ENCODE results near the gene IL23R. TPM values are rescaled to one million over a fixed set of nuclear protein-coding genes. Genes with fewer than 3 reads are reported as not detected.

Gene IL23R
- polyA plus RNA-seq, 1 experiment = not detected

DNA sequence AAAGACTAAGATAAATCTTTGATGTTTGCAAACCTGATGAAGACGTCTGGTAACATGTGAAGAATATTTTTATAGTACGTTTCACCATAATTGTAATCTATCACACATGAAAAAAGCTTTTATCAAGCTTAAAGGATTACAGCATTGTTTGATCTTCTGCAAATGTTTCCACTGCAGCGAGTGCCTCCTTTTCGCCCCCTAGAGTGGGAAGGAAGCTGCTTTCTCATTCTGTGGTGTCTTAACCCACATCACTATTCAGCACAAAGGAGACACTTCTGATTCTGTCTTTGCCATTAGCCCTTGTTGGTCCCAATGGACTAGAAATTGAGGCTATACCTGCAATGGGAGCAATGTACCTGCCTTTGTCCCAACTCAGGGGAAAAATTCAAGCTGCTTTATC, 95.4 kb downstream of the IL23R start:
- ChIA-PET POLR2A (no interaction called here), CTCF (no interaction called here)
- H3K27me3 ChIP-seq (ENCODE audit: control insufficient read depth, insufficient read depth, low read length) = 0 out of 2 replicates have a peak, but pooled peaks cover 2% of the 10 kb centered on the region
- TF ChIP-seq, protein P1, sequence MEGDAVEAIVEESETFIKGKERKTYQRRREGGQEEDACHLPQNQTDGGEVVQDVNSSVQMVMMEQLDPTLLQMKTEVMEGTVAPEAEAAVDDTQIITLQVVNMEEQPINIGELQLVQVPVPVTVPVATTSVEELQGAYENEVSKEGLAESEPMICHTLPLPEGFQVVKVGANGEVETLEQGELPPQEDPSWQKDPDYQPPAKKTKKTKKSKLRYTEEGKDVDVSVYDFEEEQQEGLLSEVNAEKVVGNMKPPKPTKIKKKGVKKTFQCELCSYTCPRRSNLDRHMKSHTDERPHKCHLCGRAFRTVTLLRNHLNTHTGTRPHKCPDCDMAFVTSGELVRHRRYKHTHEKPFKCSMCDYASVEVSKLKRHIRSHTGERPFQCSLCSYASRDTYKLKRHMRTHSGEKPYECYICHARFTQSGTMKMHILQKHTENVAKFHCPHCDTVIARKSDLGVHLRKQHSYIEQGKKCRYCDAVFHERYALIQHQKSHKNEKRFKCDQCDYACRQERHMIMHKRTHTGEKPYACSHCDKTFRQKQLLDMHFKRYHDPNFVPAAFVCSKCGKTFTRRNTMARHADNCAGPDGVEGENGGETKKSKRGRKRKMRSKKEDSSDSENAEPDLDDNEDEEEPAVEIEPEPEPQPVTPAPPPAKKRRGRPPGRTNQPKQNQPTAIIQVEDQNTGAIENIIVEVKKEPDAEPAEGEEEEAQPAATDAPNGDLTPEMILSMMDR (IDR thresholded peaks at IDR 0.05; ENCODE audit: insufficient read depth, low read depth, low read length) = no peak
- DNase-seq (ENCODE audit: low read depth) = no peak
- H3K36me3 ChIP-seq (ENCODE audit: control insufficient read depth, insufficient read depth, low read length) = no peaks in the 10 kb centered on the region
- no peak overlapping the region for H3K4me3 ChIP-seq (ENCODE audit: low read depth, low read length)

DNA sequence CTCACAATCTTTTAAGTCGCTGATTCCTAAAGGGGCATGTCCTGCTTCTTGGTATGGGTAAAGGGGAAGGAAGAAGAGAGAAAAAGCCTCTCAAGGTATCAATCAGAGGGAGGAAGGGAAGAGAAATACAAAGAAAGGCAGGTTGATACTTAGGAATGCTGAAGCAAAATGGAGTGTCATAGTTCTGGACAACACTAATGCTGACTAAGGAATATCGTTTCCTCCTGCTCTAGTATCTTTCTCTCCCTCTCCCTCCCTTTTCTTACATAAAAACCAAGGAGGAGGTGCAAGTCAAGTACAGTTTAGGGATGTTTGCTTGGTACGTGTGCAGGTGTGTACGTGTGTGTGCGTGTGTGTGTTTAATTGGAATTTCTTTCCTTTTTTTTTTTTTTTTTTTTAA, 96.5 kb downstream of the IL23R start:
- no peak for DNase-seq (ENCODE audit: low read depth)
- ChIA-PET POLR2A (no interaction called here), CTCF (interaction anchor here (1.0 kb wide), 1 partner anchor 8 kb away, joined by 3 read pairs; no protein-coding TSS in a partner anchor)
- Histone ChIP-seq H3K36me3 (ENCODE audit: control insufficient read depth, insufficient read depth, low read length) (no peaks in the 10 kb centered on the region), H3K4me3 (ENCODE audit: low read depth, low read length) (no peak overlapping the region), H3K27me3 (ENCODE audit: control insufficient read depth, insufficient read depth, low read length) (0 out of 2 replicates have a peak, but pooled peaks cover 2% of the 10 kb centered on the region)
- TF ChIP-seq, protein P1 (IDR thresholded peaks at IDR 0.05; ENCODE audit: insufficient read depth, low read depth, low read length) = no peak

DNA sequence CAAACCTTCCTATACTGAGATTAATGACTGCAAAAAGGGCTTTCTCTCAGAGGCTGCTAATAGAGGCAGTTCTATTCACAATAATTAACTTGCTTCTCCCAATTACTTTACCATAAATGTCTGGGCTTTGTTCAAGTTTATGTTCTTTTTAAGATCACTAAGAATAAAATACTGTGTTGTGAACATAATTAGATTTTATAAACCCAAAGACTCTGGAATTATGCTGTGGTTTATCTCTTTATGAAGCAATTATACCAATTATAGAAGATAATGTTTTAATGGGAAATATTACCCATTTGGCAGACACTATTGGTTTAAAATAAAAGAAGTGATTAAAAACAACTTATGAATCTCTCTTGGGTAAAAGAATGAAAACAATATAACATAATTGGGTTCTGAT, 97.9 kb downstream of the IL23R start:
- peaks cover 4% of the 10 kb centered on the region; the same call in 1 of the 2 replicates for H3K27me3 ChIP-seq (ENCODE audit: control insufficient read depth, insufficient read depth, low read length)
- TF ChIP-seq, protein P1 (IDR thresholded peaks at IDR 0.05; ENCODE audit: insufficient read depth, low read depth, low read length) = no peak
- no peak overlapping the region for H3K4me3 ChIP-seq (ENCODE audit: low read depth, low read length)
- ChIA-PET CTCF (no interaction called here), POLR2A (no interaction called here)
- DNase-seq (ENCODE audit: low read depth) = no peak
- H3K36me3 ChIP-seq (ENCODE audit: control insufficient read depth, insufficient read depth, low read length) = no peaks in the 10 kb centered on the region

DNA sequence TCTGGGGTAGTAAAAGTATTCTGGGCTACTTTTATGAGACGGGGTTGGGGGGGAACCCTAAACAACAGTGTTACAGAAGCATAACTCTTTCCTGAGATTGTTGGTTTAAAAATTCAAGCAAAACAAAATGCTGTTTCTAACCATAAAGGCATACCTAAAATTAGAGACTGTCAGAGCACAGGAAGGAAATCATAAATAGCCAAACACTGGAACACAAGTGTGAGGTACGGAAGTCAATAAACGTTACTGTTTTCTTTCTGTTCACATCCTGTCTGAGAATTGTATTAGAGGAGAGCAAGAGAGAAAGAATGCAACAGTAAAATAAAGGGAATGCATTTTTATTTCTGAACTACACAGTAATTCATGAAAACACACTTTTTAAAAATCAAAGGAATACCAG, 98.6 kb downstream of the IL23R start:
- DNase-seq (ENCODE audit: low read depth) = no peak
- no peak overlapping the region for H3K4me3 ChIP-seq (ENCODE audit: low read depth, low read length)
- TF ChIP-seq, protein P1 (IDR thresholded peaks at IDR 0.05; ENCODE audit: insufficient read depth, low read depth, low read length) = no peak
- ChIA-PET CTCF (no interaction called here), POLR2A (no interaction called here)
- peaks cover 4% of the 10 kb centered on the region; the same call in 1 of the 2 replicates for H3K27me3 ChIP-seq (ENCODE audit: control insufficient read depth, insufficient read depth, low read length)
- H3K36me3 ChIP-seq (ENCODE audit: control insufficient read depth, insufficient read depth, low read length) = no peaks in the 10 kb centered on the region

DNA sequence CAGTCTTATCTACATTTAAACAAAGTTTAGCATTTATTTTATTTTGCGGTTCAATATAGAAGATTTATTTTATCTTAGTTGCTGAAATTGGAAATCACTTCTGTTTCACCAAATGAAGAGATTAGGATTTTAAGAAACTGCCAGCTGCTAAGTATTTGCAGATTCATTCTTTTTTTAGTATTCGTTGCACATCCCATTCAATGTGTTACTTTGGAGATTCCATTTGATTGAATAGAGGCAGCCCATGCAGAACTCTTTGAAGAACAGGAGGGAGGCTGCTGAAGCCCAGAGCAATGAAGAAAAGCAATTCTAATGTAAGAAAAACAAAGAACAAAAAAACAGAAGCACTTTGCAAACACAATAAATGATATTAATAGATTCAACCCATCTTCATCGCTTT, 102.8 kb downstream of the IL23R start:
- TF ChIP-seq, protein P1 (IDR thresholded peaks at IDR 0.05; ENCODE audit: insufficient read depth, low read depth, low read length) = no peak
- Histone ChIP-seq H3K4me3 (ENCODE audit: low read depth, low read length) (no peak overlapping the region), H3K36me3 (ENCODE audit: control insufficient read depth, insufficient read depth, low read length) (no peaks in the 10 kb centered on the region), H3K27me3 (ENCODE audit: control insufficient read depth, insufficient read depth, low read length) (peaks cover 2% of the 10 kb centered on the region; the same call in 1 of the 2 replicates)
- POLR2A ChIA-PET = no interaction called here
- CTCF ChIA-PET = no interaction called here
- DNase-seq (ENCODE audit: low read depth) = no peak
